DMS114 treated with DMSO at 0.1 percent for 48 hours (cell line): ENCODE data around the gene FILIP1.

Experiments
- DNase-seq: peaks from one replicate; lab custom pipeline; 2025; ENCODE audit not compliant: unreplicated experiment; lab: John Stamatoyannopoulos, UW

Gene FILIP1

GRCh38 chr6:75268988-75269354 lies 224.6 kb downstream of the FILIP1 start:
- no peak for DNase-seq

DNA sequence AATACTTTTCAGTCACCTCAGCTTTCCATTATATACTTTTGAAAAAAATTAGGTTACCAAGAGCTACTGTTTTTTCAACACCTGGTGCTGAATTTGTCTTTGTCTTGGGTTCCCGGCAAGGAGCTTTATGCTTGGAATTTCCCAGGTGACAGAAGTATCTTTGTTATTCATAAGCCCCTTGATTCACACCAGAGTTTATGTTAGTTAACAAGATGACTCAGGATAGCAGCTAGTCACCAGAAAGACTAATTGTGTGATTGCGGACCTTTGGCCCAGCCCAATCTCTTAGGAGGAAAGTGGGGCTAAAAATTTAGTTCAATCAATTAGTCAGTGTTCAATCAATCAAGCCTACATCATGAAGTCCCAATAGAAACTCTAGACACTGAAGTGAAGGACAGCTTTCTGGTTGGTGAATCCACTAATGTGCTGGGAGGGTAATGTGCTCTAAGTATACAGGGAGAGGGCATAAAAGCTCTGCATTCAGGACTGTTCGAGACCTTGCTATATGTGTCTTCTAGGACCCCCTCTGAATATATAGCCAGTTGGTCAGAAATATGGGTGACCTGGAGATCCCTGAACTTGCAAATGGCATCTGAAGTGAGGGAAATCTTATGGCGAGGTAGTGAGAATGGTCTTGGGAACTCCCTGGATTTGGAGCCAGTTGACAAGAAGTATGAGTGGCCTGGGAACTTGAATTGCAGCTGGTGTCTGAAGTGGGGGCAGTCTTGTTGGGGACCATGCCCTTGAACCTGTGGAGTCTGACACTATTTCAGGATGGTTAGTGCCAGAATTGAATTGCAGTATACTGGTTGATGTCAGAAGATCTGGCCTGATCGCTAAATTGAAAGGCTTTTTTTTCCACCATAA lies 225.2 kb downstream of the FILIP1 start:
- DNase-seq: no peak

- no peak for DNase-seq
Measured at GRCh38 chr6:75267461-75267860, 226.1 kb downstream of the FILIP1 start.

DNA sequence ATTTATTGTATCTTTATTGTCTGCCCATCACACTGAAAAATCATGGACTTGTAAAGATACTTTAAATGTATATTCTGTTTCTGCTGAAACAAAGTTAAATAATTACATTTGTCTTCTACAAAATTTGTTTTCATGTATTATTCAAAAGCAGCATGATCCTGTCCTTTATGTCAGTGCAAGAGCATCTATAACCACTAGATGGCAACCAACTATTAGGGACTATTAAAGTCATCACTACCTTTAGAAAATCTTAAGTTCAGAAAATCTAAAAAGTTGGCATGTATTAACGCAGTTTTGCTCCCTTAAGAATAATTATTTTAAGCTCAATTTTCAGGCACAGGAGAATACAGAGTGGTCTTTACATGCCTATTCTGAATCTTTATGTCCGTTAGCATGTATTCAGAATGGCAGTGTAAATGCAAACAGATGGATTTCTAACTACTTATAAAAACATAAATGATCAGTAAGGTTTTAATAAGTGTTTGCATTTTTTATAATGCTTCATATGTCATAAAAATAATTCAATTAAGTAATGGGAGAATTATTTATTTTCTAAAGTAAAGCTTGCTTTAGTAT lies 226.8 kb downstream of the FILIP1 start:
- DNase-seq: peak; percentile 27

- no peak for DNase-seq
Measured at GRCh38 chr6:75263401-75263750, 230.2 kb downstream of the FILIP1 start.

GRCh38 chr6:75262716-75263400 lies 230.7 kb downstream of the FILIP1 start:
- no peak for DNase-seq

- no peak for DNase-seq
Measured at GRCh38 chr6:75261299-75261698, 232.3 kb downstream of the FILIP1 start.

GRCh38 chr6:75257343-75258087 lies 236.1 kb downstream of the FILIP1 start:
- no peak for DNase-seq

GRCh38 chr6:75250552-75250951 lies 243.0 kb downstream of the FILIP1 start:
- no peak for DNase-seq

- no peak for DNase-seq
Measured at GRCh38 chr6:75249837-75250236, 243.8 kb downstream of the FILIP1 start.

DNA sequence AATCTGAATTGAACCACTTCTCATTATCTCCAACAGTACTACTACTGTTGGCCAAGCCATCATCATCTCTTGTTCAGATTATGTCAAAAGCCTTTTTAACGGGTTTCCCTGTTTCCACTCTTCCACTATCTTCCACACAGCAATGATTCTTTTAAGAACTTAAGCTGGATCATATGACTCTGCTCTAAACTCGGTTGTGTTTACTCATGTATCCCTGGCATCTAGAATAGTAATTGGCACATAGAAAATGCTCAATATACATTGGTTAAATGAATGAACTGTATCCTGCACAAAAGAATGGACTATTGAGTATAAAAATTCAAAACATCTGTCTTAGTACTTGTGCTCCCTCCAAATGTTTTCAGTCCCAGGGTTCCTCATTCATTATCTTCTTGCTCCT lies 247.2 kb downstream of the FILIP1 start:
- DNase-seq: no peak

GRCh38 chr6:75244063-75244584 lies 249.5 kb downstream of the FILIP1 start:
- no peak for DNase-seq

DNA sequence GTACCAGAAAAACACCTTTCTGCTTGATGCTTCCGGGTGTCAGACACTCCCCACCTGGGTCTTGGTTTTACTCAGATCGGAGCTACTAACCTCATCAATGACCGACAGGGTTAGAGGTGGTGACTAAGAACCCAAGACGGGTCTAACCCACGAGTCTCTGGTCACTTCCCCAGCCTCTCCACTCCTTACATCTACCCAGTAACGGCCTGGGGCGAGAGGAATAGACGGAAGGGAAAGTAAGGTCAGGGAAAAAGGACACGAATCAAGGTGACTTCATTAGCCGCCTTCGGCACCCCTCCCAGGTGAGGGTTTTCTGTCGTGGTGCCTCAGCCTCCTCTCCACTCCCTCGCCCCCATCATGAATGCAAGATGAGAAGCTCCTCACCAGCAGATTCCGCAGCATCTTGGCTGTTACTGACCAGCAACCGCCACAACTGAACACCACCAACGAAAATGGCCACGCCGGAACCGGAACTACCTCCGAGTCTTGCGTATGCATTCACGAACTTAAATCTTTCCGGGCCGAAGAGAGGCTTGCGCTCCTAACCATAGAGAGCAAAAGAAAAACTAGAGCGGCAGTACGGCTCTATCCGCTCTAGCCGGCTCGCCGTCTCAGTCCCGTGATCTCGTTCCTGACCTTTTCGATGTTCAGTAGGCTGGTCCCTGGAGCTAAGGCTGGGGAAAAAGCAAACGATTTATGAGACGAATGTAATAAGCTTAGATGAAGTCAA lies 250.1 kb downstream of the FILIP1 start, which contains the start of gene COX7A2:
COX7A2 (minus strand) TSS at position 469 of the 730 bp plus-strand sequence; CDS start at position 402, 67 bp downstream.
- DNase-seq: peak; percentile 97
